HepG2 (cell line): Measurements from ENCODE around the gene CCDC86. TPM values are rescaled to one million over a fixed set of nuclear protein-coding genes. Genes with fewer than 3 reads are reported as not detected.

Experiments used
- ATAC-seq: fragments of 200-7000 bp; cut with Tn5 transposase; 3 replicates; pipeline ENCODE4 v1.9.1; 2020; ENCODE audit warnings: mild to moderate bottlenecking, moderate library complexity
- BruUV-seq: library from RNA; stranded (reverse); fragments of 400-500 nt; replicated peaks from 2 replicates; lab custom pipeline; 2021; lab: Mats Ljungman, UMichigan
- CTCF ChIA-PET: fragments of 300-600 bp; formaldehyde crosslinking; extraction: SDS; loops from one replicate; lab custom pipeline; 2021; ENCODE audit warnings: low total read pairs, inconsistent platforms, low intra/inter-chr PET ratio; lab: Yijun Ruan, JAX
- POLR2A ChIA-PET: fragments of 350-600 bp; sonication (Branson Sonifier 250); formaldehyde crosslinking; loops from one replicate; lab custom pipeline; 2020; ENCODE audit warnings: antibody characterized with exemption, inconsistent platforms; lab: Yijun Ruan, JAX
- DNase-seq: peaks from one replicate; pipeline ENCODE4 v3.0.0-alpha.2; 2015; ENCODE audit warnings: low spot score
- FAIRE-seq: peaks from 3 replicates; lab custom pipeline; 2011; peaks lifted over from hg19 to GRCh38; lab: Jason Lieb, UNC
- H2AFZ ChIP-seq: one replicate; pipeline ENCODE4 v1.6.1; 2011; ENCODE audit warnings: low read length, inconsistent platforms
- H3K27ac ChIP-seq: fragments of 300-600 bp; 3 replicates; pipeline ENCODE4 v1.8.0; 2011; ENCODE audit warnings: mixed run types, mild to moderate bottlenecking, mixed read lengths, low read length, inconsistent platforms; ENCODE audit not compliant: insufficient read depth; ENCODE audit errors: extremely low read length
- H3K27me3 ChIP-seq, 2 experiments: fragments of 200-600 bp in 1 of 2; 2 replicates in 1 of 2; 3 replicates in 1 of 2; pipeline versions ENCODE4 v1.6.0 to v1.8.0; 2011; ENCODE audit warnings: low read length in 2 of 2, mild to moderate bottlenecking in 2 of 2, moderate library complexity in 2 of 2, inconsistent platforms in 1 of 2; ENCODE audit not compliant: insufficient read depth in 2 of 2, control insufficient read depth in 1 of 2
- H3K36me3 ChIP-seq, 2 experiments: fragments of 200-600 bp in 1 of 2; replicated peaks in 1 of 2; 2 replicates in 1 of 2; 3 replicates in 1 of 2; pipeline versions ENCODE4 v1.5.1 to v1.8.0; 2011; ENCODE audit warnings: low read length in 2 of 2, inconsistent platforms in 1 of 2; ENCODE audit not compliant: insufficient read depth in 2 of 2, control insufficient read depth in 1 of 2
- H3K4me1 ChIP-seq: 2 replicates; pipeline ENCODE4 v1.5.1; 2012; ENCODE audit warnings: low read length, inconsistent platforms; ENCODE audit not compliant: insufficient read depth
- H3K4me2 ChIP-seq: 2 replicates; pipeline ENCODE4 v1.6.0; 2011; ENCODE audit warnings: low read depth, low read length, inconsistent platforms
- H3K4me3 ChIP-seq, 3 experiments: fragments of 200-600 bp in 1 of 3; sonication (generic), shearing (Covaris generic) in 1 of 3; replicated peaks in 1 of 3; 2 replicates each; pipeline ENCODE4 v1.5.1; 2011 to 2016; ENCODE audit warnings: low read length in 3 of 3, inconsistent platforms in 2 of 3, low read depth in 2 of 3, mild to moderate bottlenecking in 2 of 3, control low read depth in 1 of 3, mixed read lengths in 1 of 3; ENCODE audit not compliant: insufficient read depth in 1 of 3
- H3K79me2 ChIP-seq: one replicate; pipeline ENCODE4 v1.6.1; 2011; ENCODE audit warnings: low read length, inconsistent platforms; ENCODE audit not compliant: insufficient read depth
- H3K9ac ChIP-seq: 2 replicates; pipeline ENCODE4 v1.6.0; 2011; ENCODE audit warnings: mild to moderate bottlenecking, low read depth, low read length, inconsistent platforms; ENCODE audit not compliant: insufficient read depth
- H3K9me3 ChIP-seq: 2 replicates; pipeline ENCODE4 v1.5.1; 2012; ENCODE audit warnings: mild to moderate bottlenecking, low read length
- H4K20me1 ChIP-seq: 2 replicates; pipeline ENCODE4 v1.6.0; 2011; ENCODE audit warnings: inconsistent platforms, mild to moderate bottlenecking, low read length, moderate library complexity; ENCODE audit not compliant: insufficient read depth
- EP300 ChIP-seq, 3 experiments: sonication (generic) in 1 of 3; formaldehyde crosslinking in 1 of 3; IDR thresholded peaks; 2 replicates each; pipeline versions ENCODE4 v1.5.1 to v1.6.1; 2011 to 2020; ENCODE audit warnings: low read depth in 2 of 3, low read length in 2 of 3, borderline replicate concordance in 1 of 3, improper control_type of control experiment in 1 of 3, mild to moderate bottlenecking in 1 of 3, missing genetic modification reagents in 1 of 3, moderate library complexity in 1 of 3
- HOXA3 ChIP-seq: sonication (generic); formaldehyde crosslinking; IDR thresholded peaks from 2 replicates; pipeline ENCODE4 v1.5.0; 2020; ENCODE audit warnings: missing genetic modification reagents
- PHF21A ChIP-seq: sonication (generic); formaldehyde crosslinking; IDR thresholded peaks from 2 replicates; pipeline ENCODE4 v1.5.0; 2020; ENCODE audit warnings: mild to moderate bottlenecking, missing genetic modification reagents
- SAP130 ChIP-seq: IDR thresholded peaks from 2 replicates; pipeline ENCODE4 v1.6.1; 2016; ENCODE audit warnings: low read depth
- TGIF2 ChIP-seq: IDR thresholded peaks from 2 replicates; pipeline ENCODE4 v1.6.1; 2016; ENCODE audit warnings: control low read depth, missing compliant biosample characterization
- WIZ ChIP-seq: sonication (generic); formaldehyde crosslinking; IDR thresholded peaks from 2 replicates; pipeline ENCODE4 v1.5.1; 2020; ENCODE audit warnings: mild to moderate bottlenecking, missing genetic modification reagents
- ZNF44 ChIP-seq: sonication (generic); formaldehyde crosslinking; IDR thresholded peaks from 2 replicates; pipeline ENCODE4 v1.5.1; 2020; ENCODE audit warnings: mild to moderate bottlenecking, missing genetic modification reagents
- ZNF629 ChIP-seq: sonication (generic); formaldehyde crosslinking; conservative IDR thresholded peaks from 2 replicates; pipeline ENCODE4 v1.5.0; 2020; ENCODE audit warnings: missing genetic modification reagents
- ZNF788 ChIP-seq: sonication (generic); formaldehyde crosslinking; IDR thresholded peaks from 2 replicates; pipeline ENCODE4 v1.5.0; 2020; ENCODE audit warnings: mild to moderate bottlenecking, missing genetic modification reagents, borderline replicate concordance
- WGBS: methylation state at CpG from one replicate; pipeline ENCODE4 v1.1.6; 2017; ENCODE audit warnings: low lambda C conversion rate; 5-methylcytosine and 5-hydroxymethylcytosine counted together
- in situ Hi-C: cut with HindIII; loops from 2 replicates; pipeline ENCODE4 v1.10.0; 2017; ENCODE audit warnings: low pct_unique_long_range_greater_than_20kb; ENCODE audit not compliant: extremely low pct_ligation_motif_present
- intact Hi-C: fragments of 100-400 bp; cut with micrococcal nuclease; formaldehyde crosslinking; loops from one replicate; pipeline ENCODE4 v1.10.0; 2022; ENCODE audit not compliant: unreplicated experiment
- polyA plus RNA-seq, 8 experiments: library from polyadenylated mRNA; depleted of rRNA in 3 of 8; stranded (reverse) in 7 of 8; unstranded in 1 of 8; fragments of >200 nt; fragmentation: Illumina TruSeq in 4 of 8; extraction: Trizol in 4 of 8; gene quantifications; 2 replicates each; pipeline versions ENCODE4 v1.2.1 to v1.2.3, GENCODE V29; 2011 to 2016; ENCODE audit warnings: low read depth in 4 of 8, missing spikeins in 1 of 8, mixed read lengths in 1 of 8; ENCODE audit not compliant: insufficient read depth in 1 of 8
- total RNA-seq, 5 experiments: library from RNA; depleted of rRNA; stranded (reverse); fragments of >200 nt; fragmentation: Illumina TruSeq; extraction: Trizol; gene quantifications; 2 replicates each; pipeline ENCODE4 v1.2.3, GENCODE V29; 2016; ENCODE audit warnings: low read depth in 1 of 5
- TF ChIP-seq, protein P1 (sequence below): IDR thresholded peaks from 2 replicates; pipeline ENCODE4 v1.6.1; 2016; ENCODE audit warnings: mild to moderate bottlenecking
- TF ChIP-seq, protein P2 (sequence below): sonication (generic); formaldehyde crosslinking; IDR thresholded peaks from 2 replicates; pipeline ENCODE4 v1.8.1; 2023; ENCODE audit warnings: missing genetic modification reagents, inconsistent platforms, borderline replicate concordance

CCDC86 gene
- total and polyA plus RNA-seq, 2 of the 13 experiments (the other 11 are each of a cell fraction or from before 2014, with no cell fraction given): 33.8 to 37.6 TPM

DNA sequence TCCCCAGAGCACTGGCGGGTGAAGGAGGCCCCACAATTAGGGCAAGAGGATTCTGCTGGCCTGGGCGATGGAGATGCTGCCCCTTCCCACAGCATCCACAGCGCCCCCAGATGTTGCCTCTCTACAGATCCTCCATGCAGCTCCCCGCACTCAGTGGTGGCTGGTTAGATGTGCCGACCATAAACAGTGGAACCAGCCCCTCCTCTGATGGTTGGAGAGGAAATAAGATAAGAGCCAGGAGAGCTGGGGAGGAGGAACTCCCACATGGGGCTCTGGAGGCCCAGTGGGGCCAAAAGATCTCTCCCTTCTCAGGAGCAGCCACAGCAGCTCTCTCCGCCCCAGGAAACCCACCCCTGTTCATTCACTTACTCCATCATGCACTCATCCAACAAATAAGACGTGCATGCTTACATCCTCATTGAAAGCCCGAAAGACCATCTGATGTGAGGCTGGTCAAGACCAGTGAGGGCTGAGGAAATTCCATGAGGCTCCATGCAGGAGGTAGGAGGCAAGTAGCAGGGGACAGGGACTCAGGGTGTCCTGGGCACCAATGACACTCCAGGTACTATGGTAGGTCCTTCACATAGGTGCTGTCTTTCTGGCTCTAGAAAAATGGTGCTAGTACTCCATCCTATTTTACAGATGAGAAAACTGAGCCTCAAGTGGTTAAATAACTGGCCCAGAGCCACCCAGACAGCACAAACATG is 12.4 kb downstream of the CCDC86 start:
- no peak overlapping the region for H2AFZ ChIP-seq
- no peak overlapping the region for H3K27ac ChIP-seq
- peak overlapping the region; percentile 81; the same call in 1 of the 2 replicates for H3K4me2 ChIP-seq
- FAIRE-seq (no peak), ATAC-seq (no peak), DNase-seq (no peak)
- BruUV-seq: no TSS peak
- peaks cover 57% of the 10 kb centered on the region for H3K4me1 ChIP-seq
- TF ChIP-seq, protein P1, sequence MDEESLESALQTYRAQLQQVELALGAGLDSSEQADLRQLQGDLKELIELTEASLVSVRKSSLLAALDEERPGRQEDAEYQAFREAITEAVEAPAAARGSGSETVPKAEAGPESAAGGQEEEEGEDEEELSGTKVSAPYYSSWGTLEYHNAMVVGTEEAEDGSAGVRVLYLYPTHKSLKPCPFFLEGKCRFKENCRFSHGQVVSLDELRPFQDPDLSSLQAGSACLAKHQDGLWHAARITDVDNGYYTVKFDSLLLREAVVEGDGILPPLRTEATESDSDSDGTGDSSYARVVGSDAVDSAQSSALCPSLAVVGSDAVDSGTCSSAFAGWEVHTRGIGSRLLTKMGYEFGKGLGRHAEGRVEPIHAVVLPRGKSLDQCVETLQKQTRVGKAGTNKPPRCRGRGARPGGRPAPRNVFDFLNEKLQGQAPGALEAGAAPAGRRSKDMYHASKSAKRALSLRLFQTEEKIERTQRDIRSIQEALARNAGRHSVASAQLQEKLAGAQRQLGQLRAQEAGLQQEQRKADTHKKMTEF: no peak
- TF ChIP-seq ZNF629: peak; percentile 67
- no peaks in the 10 kb centered on the region for H4K20me1 ChIP-seq
- POLR2A ChIA-PET: interaction anchor here (1.0 to 2.6 kb wide), 3 partner anchors 9 to 12 kb away, joined by 3 to 26 read pairs (median 3); no protein-coding TSS in a partner anchor
- H3K9ac ChIP-seq: no peak overlapping the region
- intact Hi-C loops: no loop called here
- H3K9me3 ChIP-seq: no peaks in the 10 kb centered on the region
- H3K36me3 ChIP-seq: peaks cover 17 to 29% of the 10 kb centered on the region in 2 experiments; a peak in 4 of 5 replicates
- H3K27me3 ChIP-seq: no peaks in the 10 kb centered on the region
- CTCF ChIA-PET: no interaction called here
- in situ Hi-C loops: no loop called here
- H3K4me3 ChIP-seq: 0 out of 6 replicates have a peak overlapping the region, but pooled peaks of 1 of the 3 experiments have one; percentile 49
- H3K79me2 ChIP-seq: no peaks in the 10 kb centered on the region
- WGBS: 85% methylated on average over 8 of the region's 8 CpGs

DNA sequence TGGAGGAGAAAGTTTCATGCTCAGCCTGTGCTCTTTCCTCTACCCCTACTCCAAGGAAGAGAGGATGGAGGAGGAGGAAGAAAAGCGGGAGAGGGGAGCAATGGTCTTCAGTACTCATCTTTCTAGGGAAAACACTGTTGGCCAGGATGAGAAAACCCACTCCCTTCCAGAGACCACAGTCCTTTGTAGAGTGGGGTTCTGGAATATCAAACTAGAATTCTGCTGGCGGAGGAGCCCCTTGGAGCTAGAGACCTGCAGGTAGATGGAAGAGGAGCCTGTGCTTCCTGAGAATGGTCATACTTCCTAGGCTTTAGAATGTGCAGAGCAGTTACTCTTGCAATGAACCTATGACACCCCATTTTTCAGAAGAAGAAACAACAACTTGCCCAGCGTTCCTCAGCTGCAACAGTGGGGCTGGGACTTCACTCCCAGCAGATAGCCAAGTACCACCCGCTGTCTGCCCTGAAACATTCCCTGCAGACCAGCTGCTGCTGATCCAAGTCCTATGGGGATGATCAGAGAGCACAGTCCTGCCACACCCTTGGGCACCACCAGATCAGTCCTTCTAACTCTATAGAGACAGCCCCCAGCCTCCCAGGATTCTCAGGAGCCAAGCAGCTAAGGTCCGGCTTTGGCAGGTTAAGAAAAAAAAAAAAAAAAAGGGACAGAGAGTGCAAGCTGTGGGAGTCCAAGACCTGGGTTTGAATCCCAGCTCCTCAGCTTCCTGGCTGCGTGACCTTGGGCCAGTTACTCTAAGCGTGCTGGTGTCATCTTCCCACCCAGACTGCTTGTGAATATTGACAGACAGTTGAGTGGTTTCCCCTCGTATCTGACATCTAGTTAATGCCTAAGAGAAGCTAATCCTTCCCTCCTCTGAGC is 13.2 kb downstream of the CCDC86 start:
- POLR2A ChIA-PET: interaction anchor here (0.7 to 2.6 kb wide), 7 partner anchors 10 to 1186 kb away, joined by 3 to 26 read pairs (median 4); partner anchors contain the start of gene PRPF19
- no TSS peak for BruUV-seq
- no peak for DNase-seq
- H3K36me3 ChIP-seq: peaks cover 10 to 21% of the 10 kb centered on the region in 2 experiments; a peak in 4 of 5 replicates
- H3K4me3 ChIP-seq: peak overlapping the region; percentile 21 to 49 (median 41)
- no peaks in the 10 kb centered on the region for H4K20me1 ChIP-seq
- H3K4me2 ChIP-seq: peak overlapping the region; percentile 81
- no peak overlapping the region for H2AFZ ChIP-seq
- intact Hi-C loops: no loop called here
- WGBS: 29% methylated on average over 7 of the region's 8 CpGs
- CTCF ChIA-PET: no interaction called here
- in situ Hi-C loops: no loop called here
- H3K79me2 ChIP-seq: no peaks in the 10 kb centered on the region
- H3K27me3 ChIP-seq: no peaks in the 10 kb centered on the region
- H3K9me3 ChIP-seq: no peaks in the 10 kb centered on the region
- H3K27ac ChIP-seq: peak overlapping the region; percentile 72
- ATAC-seq: peak; percentile 21
- H3K4me1 ChIP-seq: peaks cover 63% of the 10 kb centered on the region
- H3K9ac ChIP-seq: peak overlapping the region; percentile 23; the same call in 1 of the 2 replicates
- FAIRE-seq: no peak
- no peak for TF ChIP-seq TGIF2 (CRISPR knock-in tag)
- 0 out of 2 replicates have a peak, but pooled peaks have one; percentile 39 for TF ChIP-seq ZNF44 (CRISPR knock-in tag)
- no peak for TF ChIP-seq EP300 (IDR thresholded peaks at IDR 0.05; ENCODE audit: low read depth in 2 of 2, low read length in 2 of 2)
- no peak for TF ChIP-seq EP300 (CRISPR knock-in tag; IDR thresholded peaks at IDR 0.05; ENCODE audit: borderline replicate concordance)
- no peak for TF ChIP-seq ZNF788 (CRISPR knock-in tag)
- TF ChIP-seq HOXA3 (CRISPR knock-in tag): no peak
- no peak for TF ChIP-seq SAP130 (CRISPR knock-in tag)
- TF ChIP-seq PHF21A: 0 out of 2 replicates have a peak, but pooled peaks have one; percentile 8
- TF ChIP-seq, protein P2, sequence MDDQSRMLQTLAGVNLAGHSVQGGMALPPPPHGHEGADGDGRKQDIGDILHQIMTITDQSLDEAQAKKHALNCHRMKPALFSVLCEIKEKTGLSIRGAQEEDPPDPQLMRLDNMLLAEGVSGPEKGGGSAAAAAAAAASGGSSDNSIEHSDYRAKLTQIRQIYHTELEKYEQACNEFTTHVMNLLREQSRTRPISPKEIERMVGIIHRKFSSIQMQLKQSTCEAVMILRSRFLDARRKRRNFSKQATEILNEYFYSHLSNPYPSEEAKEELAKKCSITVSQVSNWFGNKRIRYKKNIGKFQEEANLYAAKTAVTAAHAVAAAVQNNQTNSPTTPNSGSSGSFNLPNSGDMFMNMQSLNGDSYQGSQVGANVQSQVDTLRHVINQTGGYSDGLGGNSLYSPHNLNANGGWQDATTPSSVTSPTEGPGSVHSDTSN: no peak
- no peak for TF ChIP-seq WIZ
